Thyroid gland (tissue), 4 donors: ENCODE data around the gene XG. TPM values are rescaled to one million over a fixed set of nuclear protein-coding genes. Genes with fewer than 3 reads are reported as not detected.
"Not testable (repeated sequence)": the region's sequence is repeated elsewhere in the genome, so short reads cannot be mapped to it uniquely, and the experiment has no call there.

Source experiments
- DNase-seq, 2 donors: peaks; one replicate each; pipeline ENCODE4 v3.0.0-alpha.2; 2019
- H3K27ac ChIP-seq, 3 donors: fragments of 200-600 bp; sonication (generic); 1 replicate in 2 of 3; 2 replicates in 1 of 3; pipeline ENCODE4 v1.5.1; 2016 to 2019; ENCODE audit warnings: mild to moderate bottlenecking in 1 of 3, moderate library complexity in 1 of 3
- H3K27me3 ChIP-seq: fragments of 200-600 bp; sonication (generic); one replicate; pipeline ENCODE4 v1.5.1; 2019
- H3K36me3 ChIP-seq, 2 donors: fragments of 200-600 bp; sonication (generic); one replicate each; pipeline ENCODE4 v1.5.1; 2016 to 2019
- H3K4me1 ChIP-seq, 2 donors: fragments of 200-600 bp; sonication (generic); one replicate each; pipeline ENCODE4 v1.5.1; 2017 to 2019
- H3K4me3 ChIP-seq, 3 donors: fragments of 200-600 bp; sonication (generic); replicated peaks in 1 of 3; 1 replicate in 2 of 3; 2 replicates in 1 of 3; pipeline ENCODE4 v1.5.1; 2016; ENCODE audit warnings: mild to moderate bottlenecking in 1 of 3
- H3K9me3 ChIP-seq: fragments of 200-600 bp; sonication (generic); one replicate; pipeline ENCODE4 v1.5.1; 2017
- POLR2A ChIP-seq, 2 donors: fragments of 450-650 bp; IDR thresholded peaks; one replicate each; pipeline ENCODE4 v1.6.1; 2017; ENCODE audit warnings: antibody characterized with exemption in 2 of 2, mild to moderate bottlenecking in 2 of 2, moderate library complexity in 1 of 2
- WGBS, 2 donors: methylation state at CpG; one replicate each; pipeline ENCODE4 v1.1.5; 2017; 5-methylcytosine and 5-hydroxymethylcytosine counted together
- intact Hi-C: fragments of 100-400 bp; cut with DNase I; formaldehyde crosslinking; loops from one replicate; pipeline ENCODE4 v1.15.1; 2023
- total RNA-seq, 4 donors: library from RNA; depleted of rRNA; stranded (reverse); fragments of >200 nt; gene quantifications; one replicate each; pipeline ENCODE4 v1.2.3, GENCODE V29; 2016
- TF ChIP-seq, protein P1 (sequence below), 6 experiments: fragments of 200-600 bp in 3 of 6; fragments of 450-650 bp in 3 of 6; sonication (generic) in 3 of 6; IDR thresholded peaks; one replicate each; pipeline ENCODE4 v1.5.1; 2016 to 2019; ENCODE audit warnings: antibody characterized with exemption in 6 of 6, mild to moderate bottlenecking in 2 of 6, inconsistent platforms in 1 of 6, moderate library complexity in 1 of 6

Gene XG, protein sequence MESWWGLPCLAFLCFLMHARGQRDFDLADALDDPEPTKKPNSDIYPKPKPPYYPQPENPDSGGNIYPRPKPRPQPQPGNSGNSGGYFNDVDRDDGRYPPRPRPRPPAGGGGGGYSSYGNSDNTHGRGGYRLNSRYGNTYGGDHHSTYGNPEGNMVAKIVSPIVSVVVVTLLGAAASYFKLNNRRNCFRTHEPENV
- total RNA-seq: 1 to 10 TPM in 2 of 4 donors, under 1 TPM in 2; 0.68 to 4.7 (median 2.4) TPM

DNA sequence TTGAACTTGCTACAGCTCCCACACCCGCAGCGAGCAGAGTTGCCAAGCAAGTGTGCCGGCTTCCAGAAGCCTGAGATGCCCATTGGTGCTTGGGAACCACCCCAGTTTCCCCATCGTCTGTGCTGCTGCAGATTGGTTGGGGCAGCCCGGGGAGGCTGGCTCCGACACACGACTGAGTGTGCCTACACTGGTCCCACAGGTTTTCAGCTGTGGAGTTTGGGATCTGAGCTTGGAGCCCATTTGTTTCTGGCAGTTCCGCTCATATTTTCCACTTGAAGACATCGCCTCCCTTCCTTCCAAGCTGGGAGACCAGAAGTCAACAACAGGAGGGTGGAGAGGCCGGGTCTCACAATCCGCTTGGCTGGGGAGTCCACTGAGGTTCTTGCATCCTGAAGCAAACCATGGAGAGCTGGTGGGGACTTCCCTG lies at the start of gene XG:
TSS of gene XG (plus strand) at position 167 of the 427 bp plus-strand sequence. CDS start at position 402, 235 bp downstream.
- H3K4me3 ChIP-seq, H3K27me3 ChIP-seq, intact Hi-C loops, DNase-seq, H3K36me3 ChIP-seq, H3K27ac ChIP-seq, H3K4me1 ChIP-seq, H3K9me3 ChIP-seq: not testable (repeated sequence)
- whole genome bisulfite sequencing, 2 donors: 80 to 81% methylated on average over 5 to 11 of the region's 11 CpGs

DNA sequence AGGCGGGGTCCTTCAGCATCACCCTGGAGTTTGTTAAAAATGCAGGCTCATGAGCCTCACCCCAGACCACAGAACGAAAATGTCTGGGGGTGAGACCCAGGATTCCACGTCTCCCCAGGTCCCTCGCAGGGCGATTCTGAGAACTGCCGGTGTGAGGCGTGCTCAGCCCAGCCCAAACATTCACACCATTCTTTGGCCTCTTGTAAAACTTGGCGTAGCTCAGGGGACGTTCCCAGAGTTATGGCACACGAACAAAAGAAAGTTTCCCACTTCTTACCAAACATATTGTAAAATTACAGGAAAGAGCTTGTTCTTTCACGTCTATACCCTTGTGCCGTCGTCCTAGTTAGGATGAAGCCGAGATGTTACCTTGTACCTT lies 47.9 kb upstream of the XG start:
- Histone ChIP-seq H3K27ac (no peak overlapping the region), H3K4me3 (no peak overlapping the region), H3K4me1 (peaks cover 16 to 39% of the 10 kb centered on the region in 2 donors), H3K27me3 (no peaks in the 10 kb centered on the region), H3K9me3 (no peaks in the 10 kb centered on the region), H3K36me3 (no peaks in the 10 kb centered on the region)
- intact Hi-C loops: no loop called here
- TF ChIP-seq, protein P1, sequence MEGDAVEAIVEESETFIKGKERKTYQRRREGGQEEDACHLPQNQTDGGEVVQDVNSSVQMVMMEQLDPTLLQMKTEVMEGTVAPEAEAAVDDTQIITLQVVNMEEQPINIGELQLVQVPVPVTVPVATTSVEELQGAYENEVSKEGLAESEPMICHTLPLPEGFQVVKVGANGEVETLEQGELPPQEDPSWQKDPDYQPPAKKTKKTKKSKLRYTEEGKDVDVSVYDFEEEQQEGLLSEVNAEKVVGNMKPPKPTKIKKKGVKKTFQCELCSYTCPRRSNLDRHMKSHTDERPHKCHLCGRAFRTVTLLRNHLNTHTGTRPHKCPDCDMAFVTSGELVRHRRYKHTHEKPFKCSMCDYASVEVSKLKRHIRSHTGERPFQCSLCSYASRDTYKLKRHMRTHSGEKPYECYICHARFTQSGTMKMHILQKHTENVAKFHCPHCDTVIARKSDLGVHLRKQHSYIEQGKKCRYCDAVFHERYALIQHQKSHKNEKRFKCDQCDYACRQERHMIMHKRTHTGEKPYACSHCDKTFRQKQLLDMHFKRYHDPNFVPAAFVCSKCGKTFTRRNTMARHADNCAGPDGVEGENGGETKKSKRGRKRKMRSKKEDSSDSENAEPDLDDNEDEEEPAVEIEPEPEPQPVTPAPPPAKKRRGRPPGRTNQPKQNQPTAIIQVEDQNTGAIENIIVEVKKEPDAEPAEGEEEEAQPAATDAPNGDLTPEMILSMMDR (IDR thresholded peaks at IDR 0.05): no peak
- no peak for TF ChIP-seq POLR2A (IDR thresholded peaks at IDR 0.05)
- 75 to 80% methylated on average over 13 to 14 of the region's 14 CpGs for WGBS, 2 donors
- no peak for DNase-seq

GRCh38 chrX:2705046-2705832 lies 46.6 kb upstream of the XG start:
- H3K9me3 ChIP-seq: no peaks in the 10 kb centered on the region
- no peaks in the 10 kb centered on the region for H3K27me3 ChIP-seq
- WGBS, 2 donors: 76 to 80% methylated on average over 18 of the region's 18 CpGs
- H3K27ac ChIP-seq: no peak overlapping the region
- DNase-seq: no peak
- H3K4me1 ChIP-seq: peaks cover 16 to 39% of the 10 kb centered on the region in 2 donors
- TF ChIP-seq, protein P1 (IDR thresholded peaks at IDR 0.05): no peak
- no peak for TF ChIP-seq POLR2A (IDR thresholded peaks at IDR 0.05)
- H3K36me3 ChIP-seq: no peaks in the 10 kb centered on the region
- H3K4me3 ChIP-seq: no peak overlapping the region
- intact Hi-C loops: no loop called here

DNA sequence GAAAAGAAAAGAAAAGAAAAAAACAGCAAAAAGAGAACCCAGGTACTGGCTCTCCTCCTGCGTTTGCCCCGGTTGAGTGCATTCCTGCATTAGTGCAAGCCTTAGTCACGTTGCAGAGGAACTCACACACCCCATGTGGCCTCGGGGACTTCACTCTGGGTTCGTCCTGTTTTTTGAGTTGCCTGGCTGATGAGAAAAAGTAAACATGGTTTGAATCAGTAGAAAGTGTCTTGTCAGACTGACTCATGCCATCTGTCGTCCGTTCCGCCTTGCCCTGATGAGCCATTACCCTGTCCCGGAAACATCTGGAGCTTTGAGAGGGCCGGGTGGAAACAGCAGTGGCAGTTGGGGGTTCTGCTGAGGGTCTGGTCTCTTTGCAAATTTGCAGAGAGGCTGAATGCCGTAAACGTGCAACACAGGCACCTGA lies 44.5 kb upstream of the XG start:
- H3K36me3 ChIP-seq: no peaks in the 10 kb centered on the region
- no peak overlapping the region for H3K4me3 ChIP-seq
- 23 to 30% methylated on average over 12 of the region's 12 CpGs for WGBS, 2 donors
- peaks cover 16 to 39% of the 10 kb centered on the region in 2 donors for H3K4me1 ChIP-seq
- peak overlapping the region in 1 of 3 donors; percentile 13 for H3K27ac ChIP-seq
- intact Hi-C loops: no loop called here
- TF ChIP-seq, protein P1 (IDR thresholded peaks at IDR 0.05): no peak
- TF ChIP-seq POLR2A (IDR thresholded peaks at IDR 0.05): no peak
- H3K27me3 ChIP-seq: no peaks in the 10 kb centered on the region
- DNase-seq: peak; percentile 52 to 57
- no peaks in the 10 kb centered on the region for H3K9me3 ChIP-seq

GRCh38 chrX:2708021-2708420 lies 43.8 kb upstream of the XG start:
- no peak for TF ChIP-seq POLR2A (IDR thresholded peaks at IDR 0.05)
- TF ChIP-seq, protein P1 (IDR thresholded peaks at IDR 0.05): no peak
- no peak for DNase-seq
- no peak overlapping the region for H3K27ac ChIP-seq
- H3K4me3 ChIP-seq: no peak overlapping the region
- H3K9me3 ChIP-seq: no peaks in the 10 kb centered on the region
- WGBS, 2 donors: 77 to 82% methylated on average over 6 of the region's 6 CpGs
- no peaks in the 10 kb centered on the region for H3K27me3 ChIP-seq
- intact Hi-C loops: no loop called here
- no peaks in the 10 kb centered on the region for H3K36me3 ChIP-seq
- peaks cover 16 to 36% of the 10 kb centered on the region in 2 donors for H3K4me1 ChIP-seq
